Superior temporal gyrus (tissue), 1 donor: ENCODE measurements around the gene ITPKB.
A peak's percentile ranks its signal among the peaks of the same experiment; 100 is the strongest.

Experiments
- DNase-seq: peaks from one replicate; pipeline ENCODE4 v3.0.0-alpha.2; 2016; ENCODE audit errors: extremely low spot score

Gene ITPKB

GRCh38 chr1:226686440-226687425 lies 52.3 kb downstream of the ITPKB start:
- DNase-seq = peak; percentile 50

- no peak for DNase-seq
These were observed 53.8 kb downstream of the ITPKB start for GRCh38 chr1:226685196-226685820.

GRCh38 chr1:226684026-226684425 lies 55.1 kb downstream of the ITPKB start:
- no peak for DNase-seq

- DNase-seq = no peak
These were observed 55.9 kb downstream of the ITPKB start for GRCh38 chr1:226682871-226683814.

- DNase-seq = no peak
These were observed 57.2 kb downstream of the ITPKB start for GRCh38 chr1:226681652-226682493.

GRCh38 chr1:226680653-226681052 lies 58.4 kb downstream of the ITPKB start:
- DNase-seq = no peak

GRCh38 chr1:226679853-226680516 lies 59.1 kb downstream of the ITPKB start:
- peak; percentile 82 for DNase-seq

- DNase-seq = no peak
These were observed 59.8 kb downstream of the ITPKB start for GRCh38 chr1:226679262-226679661.

- DNase-seq = no peak
These were observed 60.4 kb downstream of the ITPKB start for GRCh38 chr1:226678701-226679100.

- peak; percentile 45 for DNase-seq
These were observed 60.8 kb downstream of the ITPKB start for GRCh38 chr1:226678251-226678650.

- DNase-seq = peak; percentile 80
These were observed 61.8 kb downstream of the ITPKB start for GRCh38 chr1:226677027-226678020.

GRCh38 chr1:226676381-226676780 lies 62.7 kb downstream of the ITPKB start:
- no peak for DNase-seq

- DNase-seq = no peak
These were observed 63.2 kb downstream of the ITPKB start for GRCh38 chr1:226675715-226676357.

GRCh38 chr1:226674892-226675714 lies 64.0 kb downstream of the ITPKB start:
- no peak for DNase-seq

GRCh38 chr1:226672339-226672762 lies 66.7 kb downstream of the ITPKB start:
- DNase-seq = no peak

- no peak for DNase-seq
These were observed 67.8 kb downstream of the ITPKB start for GRCh38 chr1:226671277-226671676.

GRCh38 chr1:226670073-226670472 lies 69.0 kb downstream of the ITPKB start:
- DNase-seq = no peak

GRCh38 chr1:226668173-226668560 lies 70.9 kb downstream of the ITPKB start:
- DNase-seq = peak; percentile 56
